ENCODE measurements around the gene ITGBL1.
"Not testable (repeated sequence)": the region's sequence is repeated elsewhere in the genome, so short reads cannot be mapped to it uniquely, and the experiment has no call there.

ITGBL1 gene

GRCh38 chr13:101514695-101515275, 62.3 kb downstream of the ITGBL1 start:
- peak; percentile 26 to 68 for DNase-seq

- DNase-seq: no peak
Measured at GRCh38 chr13:101515504-101515903, 63.0 kb downstream of the ITGBL1 start.

DNA sequence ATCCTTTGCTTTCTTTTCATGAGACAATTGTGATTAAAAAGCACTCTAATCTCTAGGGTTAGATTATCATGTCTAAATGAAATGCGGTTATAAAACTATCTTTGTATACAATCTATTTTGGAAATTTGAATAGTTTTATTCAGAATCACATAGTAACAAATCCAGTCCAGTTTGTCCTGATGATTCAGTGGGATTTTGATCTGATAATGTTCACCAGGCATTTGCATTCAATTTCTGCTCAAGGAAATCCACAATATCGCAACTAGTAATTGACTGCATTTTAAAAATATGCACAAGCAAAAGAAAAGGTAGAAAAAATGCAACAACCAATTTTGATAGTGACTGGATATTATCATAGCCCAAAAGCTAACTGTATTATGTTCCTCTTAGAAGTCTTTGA, 63.8 kb downstream of the ITGBL1 start:
- no peak for DNase-seq

DNA sequence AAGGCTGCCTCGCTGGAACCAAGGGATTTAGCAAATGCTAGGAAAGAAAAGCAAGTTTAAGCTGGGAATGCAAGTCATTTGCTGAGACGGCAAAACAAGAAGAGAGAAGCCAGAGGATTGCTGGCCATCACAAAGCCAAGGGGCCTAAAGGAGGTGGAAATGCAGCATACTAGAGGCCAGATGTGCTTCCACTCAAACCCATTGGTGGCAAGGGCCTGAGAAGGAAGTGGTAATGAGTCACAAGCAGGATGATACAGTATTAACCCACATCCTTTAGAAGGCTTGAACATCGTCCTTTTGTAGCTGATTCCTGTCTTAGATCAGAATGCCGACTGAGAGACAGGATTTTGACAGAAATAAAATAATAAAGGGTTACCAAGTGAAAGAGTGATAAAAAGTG, 68.2 kb downstream of the ITGBL1 start:
- no peak for DNase-seq

- no peak for DNase-seq
Measured at GRCh38 chr13:101521371-101521770, 68.9 kb downstream of the ITGBL1 start.

- DNase-seq: no peak
Measured at GRCh38 chr13:101522607-101523006, 70.1 kb downstream of the ITGBL1 start.

- DNase-seq: no peak
Measured at GRCh38 chr13:101523154-101524131, 71.0 kb downstream of the ITGBL1 start.

- DNase-seq: no peak
Measured at GRCh38 chr13:101527130-101527529, 74.7 kb downstream of the ITGBL1 start.

DNA sequence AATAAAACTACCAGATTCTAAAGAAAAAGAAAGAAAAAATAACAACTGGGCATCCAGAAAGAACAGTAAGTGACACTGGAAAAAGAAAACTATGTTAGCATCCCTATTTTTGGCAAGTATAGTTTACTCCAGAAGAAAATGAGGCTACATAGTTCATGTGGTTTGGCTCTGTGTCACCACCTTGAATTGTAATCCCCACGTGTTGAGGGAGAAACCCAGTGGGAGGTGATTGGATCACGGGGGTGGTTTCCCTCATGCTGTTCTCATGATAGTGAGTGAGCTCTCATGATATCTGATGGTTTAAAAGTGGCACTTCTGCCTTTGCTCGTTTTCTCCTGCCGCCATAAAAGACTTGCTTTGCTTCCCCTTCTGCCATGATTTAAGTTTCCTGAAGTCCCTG, 76.9 kb downstream of the ITGBL1 start:
- no peak for DNase-seq

- DNase-seq: no peak
Measured at GRCh38 chr13:101530293-101530692, 77.8 kb downstream of the ITGBL1 start.

- DNase-seq: no peak
Measured at GRCh38 chr13:101535192-101535746, 82.8 kb downstream of the ITGBL1 start.

GRCh38 chr13:101536079-101536478, 83.6 kb downstream of the ITGBL1 start:
- DNase-seq: no peak

DNA sequence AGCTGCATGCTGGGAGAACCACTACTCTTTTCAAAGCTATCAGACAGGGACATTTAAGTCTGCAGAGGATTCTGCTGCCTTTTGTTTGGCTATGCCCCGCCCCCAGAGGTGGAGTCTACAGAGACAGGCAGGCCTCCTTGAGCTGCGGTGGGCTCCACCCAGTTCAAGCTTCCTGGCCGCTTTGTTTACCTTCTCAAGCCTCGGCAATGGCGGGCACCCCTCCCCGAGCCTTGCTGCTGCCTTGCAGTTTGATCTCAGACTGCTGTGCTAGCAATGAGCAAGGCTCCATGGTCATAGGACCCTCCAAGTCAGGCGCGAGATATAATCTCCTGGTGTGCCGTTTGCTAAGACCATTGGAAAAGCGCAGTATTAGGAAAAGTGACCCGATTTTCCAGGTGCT, 92.1 kb downstream of the ITGBL1 start:
- DNase-seq: not testable (repeated sequence)

- DNase-seq: no peak
Measured at GRCh38 chr13:101544979-101545378, 92.5 kb downstream of the ITGBL1 start.

GRCh38 chr13:101545521-101545920, 93.0 kb downstream of the ITGBL1 start:
- DNase-seq: no peak

DNA sequence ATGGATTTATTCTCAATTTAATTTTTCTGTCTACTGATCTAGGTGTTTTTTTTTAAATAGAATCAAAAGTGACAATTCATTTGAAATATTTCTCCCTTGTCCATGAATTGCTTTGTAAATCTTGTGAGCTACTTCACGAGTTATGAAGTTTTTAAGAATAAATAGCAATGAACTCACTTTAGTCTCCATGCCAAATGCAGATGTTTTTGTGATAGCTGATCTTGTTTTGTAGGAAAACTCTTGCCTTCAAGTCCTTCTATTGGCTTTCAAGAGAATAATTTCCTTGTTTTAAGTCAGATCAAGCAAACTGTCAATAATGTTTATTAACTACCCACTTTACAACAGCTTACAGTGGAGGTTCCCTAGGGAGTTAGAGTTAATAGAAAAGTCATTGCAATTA, 99.8 kb downstream of the ITGBL1 start:
- DNase-seq: no peak

GRCh38 chr13:101552786-101553185, 100.3 kb downstream of the ITGBL1 start:
- no peak for DNase-seq

DNA sequence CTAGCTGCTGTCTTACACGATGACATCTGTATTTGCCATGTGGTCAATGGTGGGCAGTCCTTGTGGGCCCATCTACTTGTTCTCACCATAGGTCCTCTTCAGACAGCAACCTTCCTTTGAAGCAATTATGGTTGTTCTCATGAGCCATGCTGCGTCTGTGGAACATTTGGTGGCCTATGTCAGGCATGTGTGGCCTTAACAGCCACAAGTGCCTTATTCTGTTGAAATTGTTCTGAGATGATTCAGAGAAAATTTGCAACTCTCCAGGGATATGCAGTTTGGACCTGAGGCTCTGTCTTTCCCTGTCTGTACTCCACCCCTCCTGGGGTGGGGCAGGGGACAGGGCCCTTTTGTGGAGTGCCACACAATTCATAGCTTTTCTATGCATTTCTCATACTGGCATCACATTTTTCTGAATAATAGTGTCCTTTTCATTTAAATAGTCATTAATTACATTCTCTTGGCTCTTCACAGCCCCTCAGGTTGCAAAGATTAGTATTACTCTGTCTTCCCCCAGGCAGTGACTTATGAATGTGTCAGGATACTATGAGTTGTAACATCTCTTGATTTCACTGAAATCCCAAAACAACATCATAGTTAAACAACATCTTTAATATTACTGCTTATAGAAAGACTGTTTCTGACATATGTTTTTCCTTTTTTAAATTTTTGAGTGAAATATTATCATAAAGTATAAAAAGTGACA, 102.1 kb downstream of the ITGBL1 start:
- DNase-seq: no peak

- DNase-seq: no peak
Measured at GRCh38 chr13:101555610-101556009, 103.1 kb downstream of the ITGBL1 start.

DNA sequence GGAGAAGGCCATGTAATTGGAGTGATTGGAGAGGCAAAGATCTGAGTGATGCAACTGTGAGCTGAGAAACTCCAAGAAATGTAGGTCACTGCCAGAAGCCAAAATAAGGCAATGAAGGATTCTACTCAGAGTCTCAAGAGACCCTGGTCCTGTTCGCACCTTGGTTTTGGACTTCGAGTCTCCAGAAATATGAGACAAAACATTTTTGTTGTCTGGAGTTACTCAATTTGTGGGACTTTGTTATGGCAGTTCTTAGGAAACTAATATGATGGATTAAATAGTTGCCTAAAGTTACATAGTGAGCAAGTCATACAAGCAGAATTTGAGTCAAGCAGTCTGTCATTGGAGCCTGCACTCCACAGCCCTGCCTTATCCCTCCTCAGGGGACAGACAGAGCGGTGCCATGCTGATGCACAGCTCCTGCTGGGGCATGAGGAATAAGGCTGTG, 104.2 kb downstream of the ITGBL1 start:
- no peak for DNase-seq

DNA sequence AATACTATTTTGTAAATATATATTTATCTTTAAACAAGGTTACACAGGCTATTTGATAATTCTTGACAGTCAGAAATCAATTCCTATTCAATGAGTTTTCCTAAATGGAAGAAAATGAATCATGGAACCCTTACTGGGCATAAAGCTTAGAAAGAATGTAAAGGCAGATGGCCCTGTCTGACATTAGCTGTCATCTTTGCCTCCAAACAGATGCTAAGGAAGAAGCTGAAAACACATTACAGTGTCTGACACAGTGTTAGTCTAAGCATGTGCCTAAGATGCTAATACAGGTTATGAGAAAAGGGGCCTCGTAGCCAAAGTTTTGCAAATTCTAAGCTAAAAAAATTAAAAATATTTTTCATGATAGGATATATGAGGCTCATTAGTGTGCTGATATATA, 112.8 kb downstream of the ITGBL1 start:
- no peak for DNase-seq

GRCh38 chr13:101567841-101568240, 115.4 kb downstream of the ITGBL1 start:
- DNase-seq: no peak

DNA sequence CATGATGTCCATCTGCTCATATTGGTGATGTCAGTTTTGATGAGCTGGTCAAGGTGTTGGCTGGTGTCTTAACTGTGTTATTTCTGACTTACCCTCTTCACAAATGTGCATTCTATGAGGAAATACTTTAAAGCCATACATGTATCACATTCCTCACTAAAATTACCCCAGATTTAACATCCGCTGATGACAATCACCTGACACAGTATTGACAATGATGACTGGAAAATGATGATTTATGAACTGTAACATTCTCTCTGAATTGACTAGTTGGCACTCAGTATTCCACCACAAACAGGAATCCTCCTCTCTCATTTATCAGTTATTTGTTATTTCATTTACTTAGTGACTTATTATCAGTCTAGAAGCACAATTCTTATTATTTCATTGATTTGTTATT, 117.3 kb downstream of the ITGBL1 start:
- no peak for DNase-seq

All from NCI-H526 (cell line).